IMR-90 (cell line): ENCODE results near the gene BTRC. TPM values are rescaled to one million over a fixed set of nuclear protein-coding genes. Genes with fewer than 3 reads are reported as not detected.

Experiments
- ATAC-seq: fragments of 200-7000 bp; cut with Tn5 transposase; 2 replicates; pipeline ENCODE4 v1.9.1; 2020; ENCODE audit warnings: low read depth, mild to moderate bottlenecking, moderate library complexity
- BruUV-seq: library from RNA; stranded (reverse); fragments of 400-500 nt; replicated peaks from 2 replicates; lab custom pipeline; 2021; lab: Mats Ljungman, UMichigan
- CTCF ChIA-PET: fragments of 300-600 bp; formaldehyde crosslinking; extraction: SDS; loops from one replicate; lab custom pipeline; 2021; ENCODE audit warnings: antibody characterized with exemption; lab: Yijun Ruan, JAX
- POLR2A ChIA-PET: fragments of 300-600 bp; sonication (Branson Sonifier 250); formaldehyde crosslinking; loops from one replicate; lab custom pipeline; 2022; ENCODE audit warnings: antibody characterized with exemption; ENCODE audit not compliant: unreplicated experiment; lab: Charles Lee
- DNase-seq: peaks from one replicate; pipeline ENCODE4 v3.0.0; 2013
- H2AFZ ChIP-seq: replicated peaks from 2 replicates; pipeline ENCODE3; 2013; ENCODE audit warnings: low read length, mild to moderate bottlenecking; ENCODE audit not compliant: poor library complexity
- H2AK5ac ChIP-seq: 2 replicates; pipeline ENCODE4 v1.6.1; 2013; ENCODE audit warnings: low read depth, low read length, inconsistent platforms
- H2AK9ac ChIP-seq: replicated peaks from 2 replicates; pipeline ENCODE3; 2013; ENCODE audit warnings: mild to moderate bottlenecking, low read depth, low read length, moderate library complexity; ENCODE audit not compliant: poor library complexity
- H2BK120ac ChIP-seq: 2 replicates; pipeline ENCODE4 v1.6.1; 2013; ENCODE audit warnings: low read depth, low read length, inconsistent platforms
- H2BK15ac ChIP-seq: 3 replicates; pipeline ENCODE4 v1.6.1; 2013; ENCODE audit warnings: low read depth, low read length, inconsistent platforms
- H2BK20ac ChIP-seq: 2 replicates; pipeline ENCODE4 v1.6.1; 2013; ENCODE audit warnings: low read depth, mild to moderate bottlenecking, inconsistent platforms, low read length, moderate library complexity
- H2BK5ac ChIP-seq: 2 replicates; pipeline ENCODE4 v1.6.1; 2013; ENCODE audit warnings: mild to moderate bottlenecking, low read depth, low read length, inconsistent platforms; ENCODE audit not compliant: poor library complexity, severe bottlenecking
- H3K14ac ChIP-seq: replicated peaks from 2 replicates; pipeline ENCODE4 v1.6.1; 2013; ENCODE audit warnings: low read depth, low read length, inconsistent platforms
- H3K18ac ChIP-seq: 2 replicates; pipeline ENCODE4 v1.6.1; 2013; ENCODE audit warnings: low read depth, low read length, control low read depth
- H3K23ac ChIP-seq: 2 replicates; pipeline ENCODE4 v1.6.1; 2013; ENCODE audit warnings: low read depth, low read length, inconsistent platforms
- H3K27ac ChIP-seq: 2 replicates; pipeline ENCODE4 v1.5.1; 2013; ENCODE audit warnings: mild to moderate bottlenecking, control low read depth, low read length; ENCODE audit not compliant: insufficient read depth
- H3K27me3 ChIP-seq: 2 replicates; pipeline ENCODE4 v1.6.1; 2013; ENCODE audit warnings: low read length; ENCODE audit not compliant: control insufficient read depth, insufficient read depth
- H3K36me3 ChIP-seq: 2 replicates; pipeline ENCODE4 v1.6.1; 2013; ENCODE audit warnings: low read length, mixed read lengths; ENCODE audit not compliant: control insufficient read depth, insufficient read depth
- H3K4ac ChIP-seq: 2 replicates; pipeline ENCODE4 v1.6.1; 2013; ENCODE audit warnings: low read depth, low read length, inconsistent platforms
- H3K4me1 ChIP-seq: 2 replicates; pipeline ENCODE4 v1.6.1; 2013; ENCODE audit warnings: low read length, mixed read lengths; ENCODE audit not compliant: control insufficient read depth, insufficient read depth
- H3K4me2 ChIP-seq: 2 replicates; pipeline ENCODE4 v1.6.1; 2013; ENCODE audit warnings: low read depth, mild to moderate bottlenecking, control low read depth, low read length, moderate library complexity
- H3K4me3 ChIP-seq: 2 replicates; pipeline ENCODE4 v1.5.1; 2013; ENCODE audit warnings: low read depth, mild to moderate bottlenecking, control low read depth, low read length, moderate library complexity; ENCODE audit not compliant: insufficient read depth
- H3K56ac ChIP-seq: 2 replicates; pipeline ENCODE4 v1.6.1; 2013; ENCODE audit warnings: low read length, inconsistent platforms; ENCODE audit not compliant: insufficient read depth; ENCODE audit errors: extremely low read depth
- H3K79me1 ChIP-seq, 2 experiments: 2 replicates each; pipeline ENCODE4 v1.6.1; 2013; ENCODE audit warnings: low read length in 2 of 2, inconsistent platforms in 1 of 2, low read depth in 1 of 2
- H3K9ac ChIP-seq: 2 replicates; pipeline ENCODE4 v1.6.1; 2013; ENCODE audit warnings: low read depth, low read length, control low read depth
- H3K9me1 ChIP-seq: 2 replicates; pipeline ENCODE4 v1.6.1; 2013; ENCODE audit warnings: low read length, inconsistent platforms; ENCODE audit not compliant: insufficient read depth
- H3K9me3 ChIP-seq: 2 replicates; pipeline ENCODE4 v1.6.1; 2013; ENCODE audit warnings: low read length; ENCODE audit not compliant: control insufficient read depth, insufficient read depth
- H4K20me1 ChIP-seq: 2 replicates; pipeline ENCODE4 v1.6.1; 2013; ENCODE audit warnings: low read length, inconsistent platforms; ENCODE audit not compliant: insufficient read depth
- H4K5ac ChIP-seq: 2 replicates; pipeline ENCODE4 v1.6.1; 2013; ENCODE audit warnings: mild to moderate bottlenecking, low read depth, low read length, control low read depth
- H4K8ac ChIP-seq, 2 experiments: 2 replicates each; pipeline ENCODE4 v1.6.1; 2013; ENCODE audit warnings: low read depth in 2 of 2, low read length in 2 of 2, control low read depth in 1 of 2, inconsistent platforms in 1 of 2
- H4K91ac ChIP-seq: 2 replicates; pipeline ENCODE4 v1.6.1; 2013; ENCODE audit warnings: low read depth, low read length, inconsistent platforms; ENCODE audit not compliant: insufficient read depth
- BHLHE40 ChIP-seq: fragments of 150-350 bp; IDR thresholded peaks from 2 replicates; pipeline ENCODE4 v1.6.1; 2016; ENCODE audit warnings: mild to moderate bottlenecking, low read depth, low read length
- CTCF ChIP-seq: conservative IDR thresholded peaks from 2 replicates; pipeline ENCODE4 v1.5.1; 2012; ENCODE audit warnings: mild to moderate bottlenecking, low read depth, low read length, improper control_type of control experiment
- FOS ChIP-seq: fragments of 150-350 bp; IDR thresholded peaks from 2 replicates; pipeline ENCODE4 v1.6.1; 2016; ENCODE audit warnings: low read depth, low read length
- MAFK ChIP-seq: IDR thresholded peaks from 2 replicates; pipeline ENCODE4 v1.6.1; 2012; ENCODE audit warnings: low read depth, low read length, improper control_type of control experiment
- POLR2A ChIP-seq: IDR thresholded peaks from 2 replicates; pipeline ENCODE4 v1.6.1; 2012; ENCODE audit warnings: mild to moderate bottlenecking, low read depth, low read length
- RAD21 ChIP-seq: IDR thresholded peaks from 2 replicates; pipeline ENCODE4 v1.6.1; 2012; ENCODE audit warnings: low read length, improper control_type of control experiment
- RCOR1 ChIP-seq: IDR thresholded peaks from 2 replicates; pipeline ENCODE4 v1.6.1; 2012; ENCODE audit warnings: mild to moderate bottlenecking, low read length, improper control_type of control experiment; ENCODE audit not compliant: insufficient replicate concordance
- SMC3 ChIP-seq: fragments of 150-350 bp; IDR thresholded peaks from 2 replicates; pipeline ENCODE4 v1.6.1; 2016; ENCODE audit warnings: low read depth, mild to moderate bottlenecking, antibody characterized with exemption, low read length, moderate library complexity
- USF2 ChIP-seq: fragments of 150-350 bp; IDR thresholded peaks from 2 replicates; pipeline ENCODE4 v1.6.1; 2017; ENCODE audit warnings: mild to moderate bottlenecking, antibody characterized with exemption, low read length, low read depth
- WGBS, 2 experiments: methylation state at CpG; one replicate each; pipeline versions ENCODE4 v1.1.5 to v1.1.7; 2013; ENCODE audit warnings: missing lambda C conversion rate in 2 of 2; ENCODE audit not compliant: insufficient read length in 1 of 2; ENCODE audit errors: extremely low coverage in 2 of 2; 5-methylcytosine and 5-hydroxymethylcytosine counted together
- dilution Hi-C: fragments of 300-500 bp; cut with HindIII; formaldehyde crosslinking; loops from one replicate; pipeline ENCODE4 v1.14.3; 2018; ENCODE audit warnings: low sequenced_read_pairs; ENCODE audit not compliant: unreplicated experiment
- in situ Hi-C: fragments of 300-500 bp; cut with MboI; formaldehyde crosslinking; loops from 3 replicates; pipeline ENCODE4 v1.14.3; 2019; ENCODE audit warnings: low sequenced_read_pairs, inconsistent platforms, mixed read lengths
- intact Hi-C: fragments of 100-400 bp; cut with micrococcal nuclease; formaldehyde crosslinking; loops from 2 replicates; pipeline ENCODE4 v1.10.0; 2022
- polyA plus RNA-seq, 3 experiments: library from polyadenylated mRNA; depleted of rRNA; stranded (reverse); fragments of >200 nt; gene quantifications; 2 replicates each; pipeline ENCODE4 v1.2.3, GENCODE V29; 2012; ENCODE audit warnings: low replicate concordance in 1 of 3
- total RNA-seq: library from RNA; depleted of rRNA; stranded (reverse); fragments of >200 nt; gene quantifications from 2 replicates; pipeline ENCODE4 v1.2.3, GENCODE V29; 2012

The BTRC gene
- total and polyA plus RNA-seq, 2 of the 4 experiments (the other 2 are of a cell fraction), result 7.7 to 8.4 TPM

GRCh38 chr10:101311185-101312066, 42.5 kb upstream of the BTRC start:
- no peak overlapping the region for H2AK9ac ChIP-seq
- no peak overlapping the region for H3K56ac ChIP-seq
- H3K4me2 ChIP-seq, result peak overlapping the region; percentile 38; the same call in 1 of the 2 replicates
- H3K27me3 ChIP-seq, result peaks cover 57% of the 10 kb centered on the region
- no peak for DNase-seq
- H3K27ac ChIP-seq, result no peak overlapping the region
- WGBS, 2 experiments, result 0% methylated on average over 3 of the region's 15 CpGs; no CpG with 5 or more reads in 1 of the 2 experiments
- in situ Hi-C loops, result no loop called here
- no peak overlapping the region for H2BK5ac ChIP-seq
- H3K14ac ChIP-seq, result no peak overlapping the region
- TF ChIP-seq POLR2A, result no peak
- TF ChIP-seq CTCF, result no peak
- no peak for TF ChIP-seq MAFK
- no peak for TF ChIP-seq FOS
- no peak for TF ChIP-seq RCOR1
- no peak for TF ChIP-seq USF2
- TF ChIP-seq RAD21, result no peak
- no peak for TF ChIP-seq BHLHE40
- no peak for TF ChIP-seq SMC3
- peak; percentile 83 for ATAC-seq
- H3K36me3 ChIP-seq, result no peaks in the 10 kb centered on the region
- no peak overlapping the region for H3K18ac ChIP-seq
- no peak overlapping the region for H3K23ac ChIP-seq
- dilution Hi-C loops, result no loop called here
- no peak overlapping the region for H3K9ac ChIP-seq
- H4K20me1 ChIP-seq, result no peaks in the 10 kb centered on the region
- H2AFZ ChIP-seq, result peak overlapping the region; percentile 3
- no peak overlapping the region for H2BK20ac ChIP-seq
- no peaks in the 10 kb centered on the region for H3K9me3 ChIP-seq
- no peaks in the 10 kb centered on the region for H3K4me1 ChIP-seq
- no peaks in the 10 kb centered on the region for H3K9me1 ChIP-seq
- H4K91ac ChIP-seq, result no peak overlapping the region
- no TSS peak for BruUV-seq
- no peak overlapping the region for H4K5ac ChIP-seq
- H4K8ac ChIP-seq, result no peak overlapping the region
- no peaks in the 10 kb centered on the region for H3K79me1 ChIP-seq
- no peak overlapping the region for H3K4ac ChIP-seq
- intact Hi-C loops, result no loop called here
- H3K4me3 ChIP-seq, result no peak overlapping the region
- ChIA-PET POLR2A (no interaction called here), CTCF (interaction anchor here (1.0 to 1.5 kb wide), 2 partner anchors 13 to 47 kb away, joined by 3 to 4 read pairs; no protein-coding TSS in a partner anchor)
- H2BK120ac ChIP-seq, result no peak overlapping the region
- no peak overlapping the region for H2BK15ac ChIP-seq
- H2AK5ac ChIP-seq, result no peak overlapping the region
